Activated T-helper 1 cell treated with anti-CD3 and anti-CD28 coated beads, Interleukin-12 subunit alpha, Interleukin-12 subunit beta, Interleukin-2, Interleukin-4 antibody, amounts not matched to agents 30 ng/mL and 10 ng/mL and 1 ng/mL, durations not matched to agents 14 hours and 24 hours and 36 hours (primary cell): ENCODE results near the gene ST6GALNAC3. TPM values are rescaled to one million over a fixed set of nuclear protein-coding genes. Genes with fewer than 3 reads are reported as not detected.
A peak's percentile ranks its signal among the peaks of the same experiment; 100 is the strongest.
"Not testable (repeated sequence)": the region's sequence is repeated elsewhere in the genome, so short reads cannot be mapped to it uniquely, and the experiment has no call there.

ENCODE experiments used
- DNase-seq: peaks from one replicate; pipeline ENCODE4 v3.0.0; 2021; ENCODE audit warnings: low spot score
- H3K27ac Mint-ChIP-seq: one replicate; pipeline ENCODE4 v1.8.0; 2021; ENCODE audit warnings: mild to moderate bottlenecking, mixed read lengths
- H3K27me3 Mint-ChIP-seq: one replicate; pipeline ENCODE4 v1.8.0; 2022; ENCODE audit warnings: mild to moderate bottlenecking, moderate library complexity, mixed read lengths; ENCODE audit not compliant: insufficient read depth
- H3K36me3 Mint-ChIP-seq: one replicate; pipeline ENCODE4 v1.8.0; 2021; ENCODE audit warnings: low read depth, mixed read lengths
- H3K4me1 Mint-ChIP-seq: one replicate; pipeline ENCODE4 v1.8.0; 2021; ENCODE audit warnings: low read depth, mixed read lengths
- H3K4me3 Mint-ChIP-seq: one replicate; pipeline ENCODE4 v1.8.0; 2021; ENCODE audit warnings: mild to moderate bottlenecking, moderate library complexity, mixed read lengths
- H3K9me3 Mint-ChIP-seq: one replicate; pipeline ENCODE4 v1.8.0; 2021; ENCODE audit warnings: mixed read lengths
- intact Hi-C: fragments of 100-400 bp; cut with micrococcal nuclease; formaldehyde crosslinking; loops from one replicate; pipeline ENCODE4 v1.15.1; 2024
- total RNA-seq: library from RNA; stranded (reverse); gene quantifications from 2 replicates; pipeline ENCODE4 v1.2.3, GENCODE V29; 2022

ST6GALNAC3 gene
- total RNA-seq, 1 donor from 2014 or later: not detected

- no peak for DNase-seq
- Mint-ChIP-seq H3K27ac (no peak overlapping the region), H3K27me3 (no peaks in the 10 kb centered on the region), H3K4me3 (no peak overlapping the region), H3K36me3 (no peaks in the 10 kb centered on the region), H3K9me3 (no peaks in the 10 kb centered on the region), H3K4me1 (peaks cover 45% of the 10 kb centered on the region)
- intact Hi-C loops: loop anchor here (10.0 kb wide), 1 partner anchor 196 kb away; no protein-coding TSS in a partner anchor
Measured at GRCh38 chr1:76299036-76299435, 224.5 kb downstream of the ST6GALNAC3 start.

DNA sequence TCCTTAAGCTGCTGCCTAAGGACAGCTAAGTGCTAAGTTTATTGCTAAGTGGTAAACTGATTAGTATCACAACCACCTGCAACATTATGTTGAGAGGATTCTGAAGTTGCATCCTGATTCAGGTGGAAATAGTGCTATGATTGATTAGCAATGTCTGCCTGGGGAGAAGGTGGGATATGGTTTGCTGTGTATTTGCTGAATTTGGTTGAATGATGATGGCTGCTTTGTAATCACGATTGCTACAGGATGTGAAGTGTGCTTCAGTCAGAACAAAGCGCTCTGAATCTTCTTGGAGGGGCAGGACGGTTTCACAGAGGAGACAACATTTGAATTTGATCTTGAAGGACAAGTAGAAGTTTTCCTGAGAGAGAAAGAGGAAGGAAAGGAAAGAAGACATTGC, 226.0 kb downstream of the ST6GALNAC3 start:
- Mint-ChIP-seq H3K4me1 (peaks cover 30% of the 10 kb centered on the region), H3K27me3 (no peaks in the 10 kb centered on the region), H3K36me3 (no peaks in the 10 kb centered on the region), H3K9me3 (no peaks in the 10 kb centered on the region), H3K27ac (no peak overlapping the region), H3K4me3 (no peak overlapping the region)
- DNase-seq: no peak
- intact Hi-C loops: no loop called here

DNA sequence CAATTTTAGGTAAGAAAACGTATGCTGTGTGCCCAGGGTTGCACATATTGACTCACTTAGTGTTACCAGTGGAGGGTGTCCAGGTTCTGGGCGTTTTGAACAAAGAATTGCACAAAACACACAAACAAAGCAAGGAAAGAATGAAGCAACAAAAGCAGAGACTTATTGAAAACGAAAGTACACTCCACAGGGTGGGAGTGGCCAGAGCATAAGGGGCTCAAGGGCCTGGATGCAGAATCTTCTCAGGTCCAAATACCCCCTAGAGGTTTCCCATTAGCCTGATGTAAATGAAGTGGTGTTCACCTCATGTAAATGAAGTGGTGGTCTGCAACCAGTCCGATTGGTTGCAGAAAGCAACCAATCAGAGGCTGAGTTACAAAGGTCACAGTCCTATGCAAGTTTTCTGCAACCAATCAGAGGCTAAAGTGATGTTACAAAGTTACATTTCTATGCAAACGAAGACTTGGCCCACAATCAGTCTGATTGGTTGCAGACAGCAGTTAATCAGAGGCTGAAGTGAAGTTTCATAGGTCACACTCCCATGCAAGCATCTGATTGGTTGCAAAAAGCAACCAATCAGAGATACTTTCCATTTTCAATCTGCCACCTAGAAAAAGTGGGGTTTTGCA, 228.3 kb downstream of the ST6GALNAC3 start:
- H3K27me3 Mint-ChIP-seq: no peaks in the 10 kb centered on the region
- H3K4me3 Mint-ChIP-seq: no peak overlapping the region
- peaks cover 26% of the 10 kb centered on the region for H3K4me1 Mint-ChIP-seq
- DNase-seq: no peak
- H3K27ac Mint-ChIP-seq: no peak overlapping the region
- H3K9me3 Mint-ChIP-seq: no peaks in the 10 kb centered on the region
- intact Hi-C loops: no loop called here
- H3K36me3 Mint-ChIP-seq: no peaks in the 10 kb centered on the region

GRCh38 chr1:76303340-76303717, 228.8 kb downstream of the ST6GALNAC3 start:
- H3K27ac Mint-ChIP-seq: no peak overlapping the region
- no peak for DNase-seq
- peaks cover 26% of the 10 kb centered on the region for H3K4me1 Mint-ChIP-seq
- H3K27me3 Mint-ChIP-seq: no peaks in the 10 kb centered on the region
- intact Hi-C loops: no loop called here
- no peak overlapping the region for H3K4me3 Mint-ChIP-seq
- H3K36me3 Mint-ChIP-seq: no peaks in the 10 kb centered on the region
- H3K9me3 Mint-ChIP-seq: no peaks in the 10 kb centered on the region

DNA sequence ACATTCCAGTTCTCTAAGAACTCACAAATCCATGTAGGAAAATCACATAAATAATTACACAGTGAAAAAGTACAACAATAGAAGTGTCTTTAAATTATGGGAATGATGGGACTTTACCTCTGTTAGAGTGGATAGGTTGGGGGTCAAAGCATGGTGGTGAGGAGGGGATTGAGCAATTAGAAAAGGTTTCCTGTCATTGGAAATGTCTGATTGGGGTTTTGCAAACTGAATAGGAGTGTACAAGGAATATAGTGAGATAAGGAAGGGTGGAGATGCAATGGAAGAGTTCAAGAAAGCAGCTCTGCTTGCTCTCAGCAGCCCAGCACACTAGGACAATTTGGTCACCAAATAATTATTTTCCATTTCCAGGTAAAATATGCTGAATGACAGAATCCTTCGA, 238.8 kb downstream of the ST6GALNAC3 start:
- no peak for DNase-seq
- no peaks in the 10 kb centered on the region for H3K9me3 Mint-ChIP-seq
- H3K27ac Mint-ChIP-seq: no peak overlapping the region
- H3K27me3 Mint-ChIP-seq: peaks cover 4% of the 10 kb centered on the region
- no peaks in the 10 kb centered on the region for H3K4me1 Mint-ChIP-seq
- intact Hi-C loops: no loop called here
- no peak overlapping the region for H3K4me3 Mint-ChIP-seq
- peaks cover 2% of the 10 kb centered on the region for H3K36me3 Mint-ChIP-seq

- no peak overlapping the region for H3K4me3 Mint-ChIP-seq
- intact Hi-C loops: no loop called here
- no peak overlapping the region for H3K27ac Mint-ChIP-seq
- peaks cover 4% of the 10 kb centered on the region for H3K27me3 Mint-ChIP-seq
- DNase-seq: no peak
- H3K36me3 Mint-ChIP-seq: no peaks in the 10 kb centered on the region
- no peaks in the 10 kb centered on the region for H3K4me1 Mint-ChIP-seq
- H3K9me3 Mint-ChIP-seq: no peaks in the 10 kb centered on the region
Measured at GRCh38 chr1:76314730-76315129, 240.2 kb downstream of the ST6GALNAC3 start.

DNA sequence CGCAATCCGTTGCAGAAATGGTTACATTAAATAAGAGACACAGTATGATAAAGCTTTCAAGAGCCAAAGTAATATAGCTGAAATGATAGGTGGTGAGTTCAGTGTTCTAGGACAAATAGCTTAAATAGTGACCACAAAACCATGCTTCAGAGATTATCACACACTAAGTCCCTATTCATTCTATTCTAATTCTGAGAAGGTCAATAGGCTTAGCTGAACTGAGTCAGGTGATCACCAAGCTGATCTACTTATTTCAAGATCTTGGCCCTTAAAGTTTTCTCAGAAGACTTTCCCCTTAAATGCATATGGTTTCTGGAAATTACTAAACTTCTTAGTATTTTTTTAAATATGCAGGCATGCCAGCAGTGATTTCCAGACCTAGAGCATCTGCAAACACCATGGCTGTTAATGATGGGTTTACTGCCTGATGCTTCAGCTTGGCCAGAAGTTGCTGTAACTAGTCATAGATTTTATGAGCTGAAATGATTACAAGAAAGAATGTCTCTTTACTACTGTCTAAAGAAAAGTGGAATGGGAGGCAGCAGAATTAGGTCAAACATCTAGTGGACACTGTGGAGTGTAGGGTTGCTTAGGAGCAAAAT, 242.9 kb downstream of the ST6GALNAC3 start:
- Mint-ChIP-seq H3K4me1 (no peaks in the 10 kb centered on the region), H3K27ac (no peak overlapping the region), H3K9me3 (no peaks in the 10 kb centered on the region), H3K4me3 (no peak overlapping the region), H3K36me3 (no peaks in the 10 kb centered on the region), H3K27me3 (peaks cover 4% of the 10 kb centered on the region)
- DNase-seq: no peak
- intact Hi-C loops: no loop called here

DNA sequence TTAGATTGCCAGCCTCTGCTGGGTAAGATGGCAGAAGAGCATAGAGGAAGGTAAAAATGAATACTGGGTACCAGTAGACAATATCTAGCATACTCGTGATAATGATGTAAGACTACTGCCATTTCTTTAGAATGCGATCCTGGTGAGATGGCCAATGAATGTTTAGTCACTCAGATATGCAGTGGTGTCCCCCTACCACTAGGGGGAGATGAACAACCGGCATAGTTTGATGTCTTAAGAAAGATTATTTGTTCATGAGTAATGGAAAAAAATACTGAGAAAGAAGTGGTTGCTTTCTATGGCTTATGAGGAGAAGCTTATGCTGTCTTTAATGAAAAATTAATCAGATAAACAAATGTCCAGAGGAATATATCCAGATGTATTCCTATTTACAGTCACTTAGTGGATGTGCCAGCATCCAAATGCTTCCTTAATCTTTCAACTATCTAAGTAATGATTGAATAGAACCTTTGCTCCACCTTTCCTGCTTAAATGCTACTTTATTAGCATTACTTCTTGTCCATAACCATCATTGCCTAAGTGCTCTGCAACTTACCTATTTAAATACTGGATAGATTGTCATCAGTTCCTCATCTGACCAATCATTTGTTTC, 256.6 kb downstream of the ST6GALNAC3 start:
- no peak overlapping the region for H3K4me3 Mint-ChIP-seq

DNA sequence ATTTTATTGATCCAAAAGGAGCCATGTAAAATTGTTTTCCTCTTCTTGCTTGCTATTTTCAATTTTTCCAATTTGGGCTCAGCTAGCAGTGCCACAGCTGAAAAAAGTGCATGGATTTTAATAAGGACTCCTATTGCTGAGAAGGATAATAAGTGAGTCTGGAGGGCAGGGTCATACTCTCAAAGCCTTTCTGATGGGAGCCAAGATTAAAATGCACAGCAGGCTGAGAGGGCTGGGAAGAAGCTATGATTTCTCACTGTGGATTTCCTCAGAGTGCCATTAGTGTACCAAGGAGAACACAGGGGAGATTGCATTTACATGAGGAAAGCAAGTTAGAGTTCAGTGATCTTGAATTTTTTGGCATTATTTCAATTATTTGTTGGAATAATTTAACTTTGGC, 261.3 kb downstream of the ST6GALNAC3 start:
- Mint-ChIP-seq H3K4me1 (peaks cover 6% of the 10 kb centered on the region), H3K27me3 (peaks cover 4% of the 10 kb centered on the region), H3K27ac (no peak overlapping the region), H3K36me3 (no peaks in the 10 kb centered on the region), H3K9me3 (no peaks in the 10 kb centered on the region), H3K4me3 (no peak overlapping the region)
- intact Hi-C loops: no loop called here
- DNase-seq: no peak

More for the DNA sequence above, 256.6 kb downstream of the ST6GALNAC3 start:
- H3K27ac Mint-ChIP-seq: no peak overlapping the region
- no peaks in the 10 kb centered on the region for H3K36me3 Mint-ChIP-seq
- H3K27me3 Mint-ChIP-seq: peaks cover 4% of the 10 kb centered on the region
- H3K9me3 Mint-ChIP-seq: no peaks in the 10 kb centered on the region
- peaks cover 9% of the 10 kb centered on the region for H3K4me1 Mint-ChIP-seq
- DNase-seq: peak; percentile 4
- intact Hi-C loops: loop anchor here (1.0 to 5.0 kb wide), 4 partner anchors 177 to 1201 kb away; no protein-coding TSS in a partner anchor

GRCh38 chr1:76336931-76337371, 262.4 kb downstream of the ST6GALNAC3 start:
- H3K36me3 Mint-ChIP-seq: no peaks in the 10 kb centered on the region
- peaks cover 3% of the 10 kb centered on the region for H3K27me3 Mint-ChIP-seq
- no peaks in the 10 kb centered on the region for H3K4me1 Mint-ChIP-seq
- intact Hi-C loops: no loop called here
- no peak overlapping the region for H3K27ac Mint-ChIP-seq
- no peak for DNase-seq
- H3K4me3 Mint-ChIP-seq: no peak overlapping the region
- H3K9me3 Mint-ChIP-seq: no peaks in the 10 kb centered on the region

GRCh38 chr1:76337542-76338219, 263.1 kb downstream of the ST6GALNAC3 start:
- Mint-ChIP-seq H3K27ac (no peak overlapping the region), H3K4me3 (no peak overlapping the region), H3K4me1 (no peaks in the 10 kb centered on the region), H3K9me3 (no peaks in the 10 kb centered on the region), H3K36me3 (no peaks in the 10 kb centered on the region), H3K27me3 (peaks cover 3% of the 10 kb centered on the region)
- DNase-seq: no peak
- intact Hi-C loops: no loop called here

DNA sequence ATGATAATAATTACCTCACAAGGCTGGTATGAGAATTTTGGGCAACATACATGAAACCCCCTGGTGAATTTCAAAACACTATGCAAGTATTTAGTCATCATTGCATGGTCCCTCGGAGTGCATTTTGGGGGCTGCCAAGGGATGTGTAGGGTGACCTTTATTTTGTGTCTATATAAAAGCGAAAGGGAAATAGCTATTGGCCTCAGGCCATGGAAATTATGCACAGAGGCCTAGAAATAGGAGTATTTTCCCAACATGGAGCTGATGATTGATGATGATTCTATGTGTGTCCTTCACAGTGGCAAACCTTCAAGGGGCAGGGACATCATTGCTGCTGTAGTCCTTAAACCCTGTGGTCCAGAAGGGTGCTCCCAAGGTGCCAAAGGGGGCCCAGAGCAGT, 265.5 kb downstream of the ST6GALNAC3 start:
- intact Hi-C loops: no loop called here

DNA sequence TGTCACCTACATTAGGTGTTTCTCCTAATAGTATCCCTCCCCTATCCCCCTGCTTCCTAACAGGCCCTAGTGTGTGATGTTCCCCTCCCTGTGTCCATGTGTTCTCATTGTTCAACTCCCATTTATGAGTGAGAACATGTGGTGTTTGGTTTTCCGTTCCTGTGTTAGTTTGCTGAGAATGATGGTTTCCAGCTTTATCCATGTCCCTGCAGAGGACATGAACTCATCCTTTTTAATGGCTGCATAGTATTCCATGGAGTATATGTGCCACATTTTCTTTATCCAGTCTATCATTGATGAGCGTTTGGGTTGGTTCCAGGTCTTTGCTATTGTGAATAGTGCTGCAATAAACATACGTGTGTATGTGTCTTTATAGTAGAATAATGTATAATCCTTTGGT, 267.3 kb downstream of the ST6GALNAC3 start:
- H3K27me3 Mint-ChIP-seq, H3K4me3 Mint-ChIP-seq, H3K36me3 Mint-ChIP-seq, DNase-seq, H3K9me3 Mint-ChIP-seq, H3K4me1 Mint-ChIP-seq, intact Hi-C loops, H3K27ac Mint-ChIP-seq: not testable (repeated sequence)

More for the DNA sequence above, 265.5 kb downstream of the ST6GALNAC3 start:
- H3K36me3 Mint-ChIP-seq: no peaks in the 10 kb centered on the region
- no peak overlapping the region for H3K27ac Mint-ChIP-seq
- H3K4me1 Mint-ChIP-seq: no peaks in the 10 kb centered on the region
- H3K9me3 Mint-ChIP-seq: no peaks in the 10 kb centered on the region
- peaks cover 5% of the 10 kb centered on the region for H3K27me3 Mint-ChIP-seq
- DNase-seq: no peak
- no peak overlapping the region for H3K4me3 Mint-ChIP-seq
